SK-N-SH (cell line): ENCODE results near the gene SMIM22.

Experiments used
- GABPA ChIP-seq: IDR thresholded peaks from 2 replicates; pipeline ENCODE4 v1.4.0; 2012; ENCODE audit warnings: low read depth, mild to moderate bottlenecking
- POLR2AphosphoS5 ChIP-seq: IDR thresholded peaks from 2 replicates; pipeline ENCODE4 v1.6.1; 2012; ENCODE audit warnings: low read depth, low read length
- RCOR1 ChIP-seq: fragments of 150-350 bp; IDR thresholded peaks from 2 replicates; pipeline ENCODE4 v1.6.1; 2017; ENCODE audit warnings: antibody characterized with exemption, low read length
- TAF1 ChIP-seq: IDR thresholded peaks from 2 replicates; pipeline ENCODE4 v1.6.1; 2012; ENCODE audit warnings: low read depth, mild to moderate bottlenecking, low read length, moderate library complexity, borderline replicate concordance
- TF ChIP-seq, protein P1 (sequence below): fragments of 200-600 bp; sonication (generic); IDR thresholded peaks from 2 replicates; pipeline ENCODE4 v1.6.1; 2017; ENCODE audit warnings: antibody characterized with exemption, mild to moderate bottlenecking, moderate library complexity
- TF ChIP-seq, protein P2 (sequence below): IDR thresholded peaks from 2 replicates; pipeline ENCODE4 v1.4.0; 2012; ENCODE audit warnings: low read depth

DNA sequence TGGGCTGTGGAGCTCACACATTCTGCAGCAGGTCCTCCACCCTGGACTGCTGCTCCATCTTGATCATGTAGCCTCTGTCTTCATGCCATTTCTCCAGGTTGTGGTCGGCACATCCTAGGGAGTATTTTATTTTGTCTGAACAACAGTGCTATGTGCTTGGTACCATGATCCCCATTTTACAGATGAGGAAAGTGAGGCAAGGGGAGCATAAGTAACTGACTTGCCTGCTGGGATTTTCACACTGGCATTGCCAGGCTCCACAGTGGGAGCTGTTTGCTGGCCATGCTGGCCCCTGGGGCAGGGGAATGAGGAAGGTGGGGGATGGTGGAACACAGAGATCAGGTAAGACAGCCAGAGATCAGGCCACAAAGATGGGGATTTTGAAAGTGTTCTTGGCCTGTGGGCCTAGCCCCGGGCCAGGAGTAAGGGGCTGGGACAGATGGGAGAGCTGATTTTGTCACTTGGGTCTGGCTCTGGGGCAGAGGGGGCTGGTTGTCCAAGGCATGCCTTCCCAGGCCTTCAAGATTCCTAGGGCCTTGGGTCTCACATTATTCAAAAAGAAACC is 18.9 kb upstream of the SMIM22 start:
- TF ChIP-seq, protein P1, sequence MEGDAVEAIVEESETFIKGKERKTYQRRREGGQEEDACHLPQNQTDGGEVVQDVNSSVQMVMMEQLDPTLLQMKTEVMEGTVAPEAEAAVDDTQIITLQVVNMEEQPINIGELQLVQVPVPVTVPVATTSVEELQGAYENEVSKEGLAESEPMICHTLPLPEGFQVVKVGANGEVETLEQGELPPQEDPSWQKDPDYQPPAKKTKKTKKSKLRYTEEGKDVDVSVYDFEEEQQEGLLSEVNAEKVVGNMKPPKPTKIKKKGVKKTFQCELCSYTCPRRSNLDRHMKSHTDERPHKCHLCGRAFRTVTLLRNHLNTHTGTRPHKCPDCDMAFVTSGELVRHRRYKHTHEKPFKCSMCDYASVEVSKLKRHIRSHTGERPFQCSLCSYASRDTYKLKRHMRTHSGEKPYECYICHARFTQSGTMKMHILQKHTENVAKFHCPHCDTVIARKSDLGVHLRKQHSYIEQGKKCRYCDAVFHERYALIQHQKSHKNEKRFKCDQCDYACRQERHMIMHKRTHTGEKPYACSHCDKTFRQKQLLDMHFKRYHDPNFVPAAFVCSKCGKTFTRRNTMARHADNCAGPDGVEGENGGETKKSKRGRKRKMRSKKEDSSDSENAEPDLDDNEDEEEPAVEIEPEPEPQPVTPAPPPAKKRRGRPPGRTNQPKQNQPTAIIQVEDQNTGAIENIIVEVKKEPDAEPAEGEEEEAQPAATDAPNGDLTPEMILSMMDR, result no peak
- no peak for TF ChIP-seq GABPA
- TF ChIP-seq, protein P2, sequence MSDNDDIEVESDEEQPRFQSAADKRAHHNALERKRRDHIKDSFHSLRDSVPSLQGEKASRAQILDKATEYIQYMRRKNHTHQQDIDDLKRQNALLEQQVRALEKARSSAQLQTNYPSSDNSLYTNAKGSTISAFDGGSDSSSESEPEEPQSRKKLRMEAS, result no peak
- no peak for TF ChIP-seq RCOR1
- no peak for TF ChIP-seq POLR2AphosphoS5
- no peak for TF ChIP-seq TAF1
